T-helper 2 cell (primary cell): ENCODE data around the gene KCNAB2.

Experiments
- DNase-seq, 5 experiments: peaks; one replicate each; pipeline versions ENCODE4 v3.0.0 to v3.0.0-alpha.2; 2012 to 2022
- total RNA-seq, 2 donors: gene quantifications; one replicate each; lab custom pipeline; 2026; lab: John Stamatoyannopoulos, UW

KCNAB2 gene
- total RNA-seq = 183 to 319 reads per million in 2 donors

- DNase-seq = no peak
Measured at GRCh38 chr1:6045561-6045960, at the start of gene KCNAB2. Gene KCNAB2 (plus strand): TSS chr1:6045888. CDS start chr1:6051537, 5,649 bp downstream.

- DNase-seq = no peak
Measured at GRCh38 chr1:5996641-5997270, 48.9 kb upstream of the KCNAB2 start.

DNA sequence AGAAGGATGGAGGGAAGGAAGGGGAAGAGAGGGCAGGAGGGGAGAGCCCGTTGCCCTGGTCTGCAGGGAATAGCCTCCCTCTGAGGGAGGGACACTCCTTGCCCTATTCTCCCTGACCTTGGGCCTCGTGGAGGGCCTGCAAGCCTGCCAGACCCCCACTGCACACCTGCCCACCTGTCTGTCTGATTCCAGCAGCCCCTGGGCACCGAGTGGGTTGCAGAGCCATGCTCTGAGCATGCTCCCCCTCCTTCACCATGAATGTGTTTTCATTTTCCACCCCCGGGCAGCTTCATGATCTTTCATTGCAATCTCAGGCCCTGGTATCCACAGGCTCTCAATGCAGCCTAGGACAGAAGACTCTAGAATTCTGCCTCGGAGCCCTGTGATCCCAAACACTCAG, 48.4 kb upstream of the KCNAB2 start:
- no peak for DNase-seq

- DNase-seq = no peak
Measured at GRCh38 chr1:5998051-5998905, 47.4 kb upstream of the KCNAB2 start.

DNA sequence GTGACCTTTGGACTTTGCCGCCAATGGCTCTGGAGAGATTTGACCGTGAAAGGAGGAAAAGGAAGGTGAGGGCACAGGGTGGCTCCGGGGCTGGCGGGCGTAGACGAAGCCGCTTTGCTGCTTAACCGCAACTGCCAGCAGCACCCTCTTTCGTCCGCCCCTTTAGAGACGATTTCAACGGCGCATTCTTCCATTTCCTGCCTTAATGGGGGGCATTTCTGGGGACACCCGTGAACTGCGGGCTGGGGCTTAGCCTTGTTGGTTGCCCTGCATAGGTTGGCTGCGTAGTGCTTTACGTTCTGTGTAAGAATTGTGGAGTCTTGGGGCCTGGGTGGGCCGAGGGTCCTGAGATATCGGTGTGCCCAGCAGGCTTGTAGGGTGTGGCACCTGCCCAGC, 46.8 kb upstream of the KCNAB2 start:
- DNase-seq = peak in 1 of 5 experiments; percentile 82

- DNase-seq = peak in 1 of 5 experiments; percentile 51
Measured at GRCh38 chr1:5999711-6000443, 45.8 kb upstream of the KCNAB2 start.

- no peak for DNase-seq
Measured at GRCh38 chr1:6000444-6001288, 45.0 kb upstream of the KCNAB2 start.

DNA sequence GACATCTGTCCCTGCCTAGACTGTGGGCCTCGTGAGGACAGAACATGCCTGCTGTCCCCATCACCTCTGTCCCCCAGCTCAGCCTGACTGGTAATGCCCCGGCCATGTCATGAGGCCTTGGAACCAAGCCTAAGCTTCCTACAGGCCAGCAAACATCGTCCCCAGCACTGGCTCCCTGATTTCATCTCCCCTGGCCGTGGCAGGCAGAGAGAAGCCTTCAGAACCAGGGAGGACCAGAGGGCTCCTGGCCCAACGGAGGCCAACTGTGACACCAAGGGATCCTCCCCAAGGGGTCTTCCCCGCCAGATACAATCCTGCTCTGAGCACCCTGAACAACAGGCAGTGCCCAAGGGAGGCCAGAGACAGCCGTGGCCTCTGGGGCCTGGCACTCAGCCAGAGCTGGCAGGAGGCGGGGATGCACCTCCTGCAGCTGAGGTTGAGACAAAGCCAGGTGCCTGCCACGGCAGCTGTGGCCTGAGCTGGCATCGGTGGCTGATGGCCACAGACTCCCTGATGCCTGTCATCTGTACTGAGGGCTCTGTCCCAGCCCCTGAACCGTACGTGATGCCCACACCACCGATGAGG, 43.6 kb upstream of the KCNAB2 start:
- DNase-seq = peak in 1 of 5 experiments; percentile 80

DNA sequence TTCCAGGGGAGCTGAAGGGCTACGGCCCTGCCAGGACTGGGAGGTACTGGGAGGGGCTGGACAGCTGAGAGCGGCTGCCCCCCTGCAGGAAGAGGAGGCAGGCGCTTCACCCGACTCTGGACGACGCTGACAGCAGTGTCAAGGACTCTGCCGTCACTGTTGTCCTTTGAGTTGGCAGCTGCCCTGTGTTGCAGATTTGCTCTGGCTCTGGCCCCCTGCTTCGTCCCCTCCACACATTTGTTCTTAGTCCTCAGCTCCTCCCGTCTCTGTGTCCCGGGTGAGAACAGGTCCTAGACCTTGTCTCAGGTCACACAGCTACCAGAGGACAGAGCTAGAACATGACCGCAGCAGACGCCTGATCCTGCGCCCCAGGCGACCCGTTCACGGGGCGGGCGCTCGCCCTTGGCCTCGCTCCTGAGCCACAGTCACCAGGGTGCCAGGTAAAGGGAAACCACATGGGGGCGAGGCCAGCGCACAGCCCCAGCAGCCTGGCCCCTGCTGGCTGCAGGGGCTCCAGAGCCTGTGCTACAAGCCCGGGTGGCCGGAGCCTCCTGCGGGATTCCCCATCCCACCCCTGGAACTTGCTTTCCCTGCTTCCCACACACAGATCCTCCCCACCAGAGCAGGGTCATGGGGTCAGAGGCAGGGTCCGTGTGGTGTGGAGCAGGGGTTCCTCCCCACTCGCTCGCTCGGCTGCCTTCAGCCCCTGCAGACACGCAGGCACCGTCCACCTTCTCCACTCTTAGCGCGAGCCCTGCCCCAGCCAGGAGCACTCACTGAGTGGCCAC, 42.8 kb upstream of the KCNAB2 start:
- peak in 1 of 5 experiments; percentile 49 for DNase-seq

GRCh38 chr1:6003568-6004411, 41.9 kb upstream of the KCNAB2 start:
- peak in 1 of 5 experiments; percentile 90 for DNase-seq

GRCh38 chr1:6004412-6005123, 41.1 kb upstream of the KCNAB2 start:
- no peak for DNase-seq

DNA sequence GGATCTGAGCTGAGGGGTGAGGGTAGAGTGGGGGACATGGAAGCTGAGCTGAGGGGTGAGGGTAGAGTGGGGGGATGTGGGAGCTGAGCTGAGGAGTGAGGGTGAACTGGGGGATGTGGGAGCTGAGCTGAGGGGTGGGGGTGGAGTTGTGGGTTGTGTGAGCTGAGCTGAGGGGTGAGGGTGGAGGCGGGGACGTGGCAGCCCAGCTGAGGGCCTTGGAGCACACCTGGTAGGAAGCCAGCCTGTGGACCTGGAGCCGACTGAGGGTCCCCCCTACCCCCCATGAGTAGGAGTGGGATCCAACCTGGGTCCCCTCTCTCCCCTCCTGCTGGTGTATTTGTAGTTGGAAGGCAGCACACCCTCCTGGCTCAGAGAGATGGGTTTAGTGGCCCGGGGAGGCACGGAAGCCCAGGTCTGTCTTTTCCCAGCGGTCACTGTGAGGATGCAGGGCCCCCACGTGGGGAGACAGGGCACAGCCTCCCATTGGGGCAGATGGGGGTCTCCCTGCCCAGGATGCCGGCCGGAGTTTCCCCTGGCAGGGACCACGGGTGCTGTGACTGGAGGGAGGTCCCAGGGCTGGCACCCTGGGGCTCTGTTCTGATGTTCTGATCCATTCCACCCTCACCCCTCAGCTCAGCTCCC, 40.3 kb upstream of the KCNAB2 start:
- DNase-seq = peak in 1 of 5 experiments; percentile 95

GRCh38 chr1:6006882-6007281, 38.8 kb upstream of the KCNAB2 start:
- no peak for DNase-seq

- no peak for DNase-seq
Measured at GRCh38 chr1:6007318-6008083, 38.2 kb upstream of the KCNAB2 start.

DNA sequence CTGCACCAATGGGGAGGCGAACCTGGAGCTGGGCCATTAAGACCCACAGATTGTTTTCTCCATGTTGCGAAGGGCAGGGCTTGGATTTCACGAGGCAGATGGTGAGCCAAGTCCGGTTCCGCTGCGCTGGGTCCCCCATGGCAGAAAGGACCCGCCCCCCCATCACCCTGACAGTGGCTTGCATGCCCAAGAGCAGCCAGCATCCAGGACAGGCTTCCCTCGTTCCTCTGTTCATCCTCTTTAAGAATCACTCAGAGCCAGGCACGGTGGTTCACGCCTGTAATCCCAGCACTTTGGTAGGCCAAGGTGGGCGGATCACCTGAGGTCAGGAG, 37.6 kb upstream of the KCNAB2 start:
- no peak for DNase-seq

DNA sequence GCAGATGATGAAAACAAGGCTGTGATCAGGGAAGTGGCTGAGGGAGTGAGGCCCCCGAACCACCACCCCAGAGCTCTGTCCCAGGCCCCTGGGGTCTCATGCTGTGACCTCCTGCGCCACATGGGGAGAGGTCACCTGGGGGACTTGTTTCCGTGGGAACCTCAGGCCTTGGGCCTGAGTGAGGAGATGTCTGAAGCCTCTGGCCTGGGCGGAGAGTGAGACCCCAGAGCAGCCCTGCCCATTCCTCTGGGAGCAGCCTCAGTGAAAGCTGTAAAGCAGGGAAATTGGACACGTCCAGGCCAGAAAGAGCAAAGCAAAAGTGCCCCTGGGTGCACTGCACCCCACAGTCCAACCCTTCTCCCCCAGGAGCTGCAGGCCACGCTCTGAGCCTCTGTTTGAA, 37.0 kb upstream of the KCNAB2 start:
- DNase-seq = no peak

- no peak for DNase-seq
Measured at GRCh38 chr1:6009120-6010040, 36.3 kb upstream of the KCNAB2 start.
